ENCODE measurements around the gene FTO.

- TF ChIP-seq CTCF (IDR thresholded peaks at IDR 0.05; ENCODE audit: poor library complexity) (no peak), EZH2 (IDR thresholded peaks at IDR 0.05; ENCODE audit: borderline replicate concordance) (no peak), EZH2phosphoT487 (IDR thresholded peaks at IDR 0.05; ENCODE audit: low read depth, severe bottlenecking, unreplicated experiment) (no peak)
These were observed 440.6 kb downstream of the FTO start for GRCh38 chr16:54144572-54144947.

Data from hepatocyte (in vitro differentiated cells).